K562 (cell line): ENCODE data around the gene PMVK. TPM values are rescaled to one million over a fixed set of nuclear protein-coding genes. Genes with fewer than 3 reads are reported as not detected.

Source experiments
- ADNP ChIP-seq: fragments of 200-800 bp; sonication (Bioruptor generic); IDR thresholded peaks from 2 replicates; pipeline ENCODE4 v1.6.1; 2016; ENCODE audit warnings: missing genetic modification characterization, missing compliant biosample characterization
- ARID2 ChIP-seq: fragments of 450-650 bp; IDR thresholded peaks from 2 replicates; pipeline ENCODE4 v1.6.1; 2017; ENCODE audit warnings: antibody characterized with exemption, mild to moderate bottlenecking
- ARNT ChIP-seq, 2 experiments: fragments of 450-650 bp; IDR thresholded peaks; 2 replicates each; pipeline ENCODE4 v1.6.1; 2016; ENCODE audit warnings: mild to moderate bottlenecking in 1 of 2
- DIDO1 ChIP-seq: fragments of 450-650 bp; IDR thresholded peaks from 2 replicates; pipeline ENCODE4 v1.6.1; 2016; ENCODE audit warnings: low read depth, missing biosample characterization, missing genetic modification characterization
- E2F4 ChIP-seq: sonication (generic); formaldehyde crosslinking; IDR thresholded peaks from 2 replicates; pipeline ENCODE4 v1.8.0; 2022; ENCODE audit warnings: mild to moderate bottlenecking, low read depth, missing genetic modification reagents
- ESRRB ChIP-seq: fragments of 250-450 bp; sonication (Bioruptor Pico); IDR thresholded peaks from 2 replicates; pipeline ENCODE4 v1.5.0; 2020; ENCODE audit warnings: mild to moderate bottlenecking, moderate library complexity, borderline replicate concordance
- HNRNPH1 ChIP-seq: fragments of 200-400 bp; formaldehyde crosslinking; optimal IDR thresholded peaks from 2 replicates; pipeline ENCODE3; 2017; ENCODE audit warnings: low read depth, mild to moderate bottlenecking, low read length, moderate library complexity
- JUNB ChIP-seq: fragments of 450-650 bp; formaldehyde crosslinking; conservative IDR thresholded peaks from 2 replicates; pipeline ENCODE4 v1.4.0; 2020; ENCODE audit warnings: mild to moderate bottlenecking
- LCOR ChIP-seq: sonication (generic); formaldehyde crosslinking; IDR thresholded peaks from 2 replicates; pipeline ENCODE4 v1.8.0; 2022; ENCODE audit warnings: mild to moderate bottlenecking, missing genetic modification reagents
- MEIS2 ChIP-seq: fragments of 450-650 bp; IDR thresholded peaks from 2 replicates; pipeline ENCODE4 v1.6.1; 2014; ENCODE audit warnings: mild to moderate bottlenecking; ENCODE audit not compliant: partially characterized antibody
- NR3C1 ChIP-seq: sonication (generic); formaldehyde crosslinking; IDR thresholded peaks from 2 replicates; pipeline ENCODE4 v1.8.1; 2022; ENCODE audit warnings: missing genetic modification reagents
- SLC30A9 ChIP-seq: fragments of 250-450 bp; sonication (Bioruptor Pico); IDR thresholded peaks from 2 replicates; pipeline ENCODE4 v1.8.0; 2022; ENCODE audit warnings: mild to moderate bottlenecking, moderate library complexity
- SRSF7 ChIP-seq: fragments of 200-400 bp; formaldehyde crosslinking; optimal IDR thresholded peaks from 2 replicates; pipeline ENCODE3; 2017; ENCODE audit warnings: mild to moderate bottlenecking, low read depth, low read length
- VEZF1 ChIP-seq: fragments of 200-800 bp; sonication (Bioruptor generic); IDR thresholded peaks from 2 replicates; pipeline ENCODE4 v1.6.1; 2017; ENCODE audit warnings: missing genetic modification characterization, missing compliant biosample characterization
- ZBTB33 ChIP-seq: sonication (generic); formaldehyde crosslinking; IDR thresholded peaks from 2 replicates; pipeline ENCODE4 v1.8.1; 2023; ENCODE audit warnings: mild to moderate bottlenecking, missing genetic modification reagents
- ZBTB49 ChIP-seq: sonication (generic); formaldehyde crosslinking; IDR thresholded peaks from 2 replicates; pipeline ENCODE4 v1.8.0; 2022; ENCODE audit warnings: missing genetic modification reagents, mild to moderate bottlenecking, borderline replicate concordance
- ZFPM2 ChIP-seq: fragments of 250-450 bp; sonication (Bioruptor Pico); IDR thresholded peaks from 2 replicates; pipeline ENCODE4 v1.5.1; 2022; ENCODE audit warnings: mild to moderate bottlenecking
- ZNF140 ChIP-seq: fragments of 250-450 bp; sonication (Bioruptor Pico); IDR thresholded peaks from 2 replicates; pipeline ENCODE4 v1.8.0; 2021; ENCODE audit warnings: moderate library complexity, mild to moderate bottlenecking, inconsistent platforms
- ZNF41 ChIP-seq: fragments of 250-450 bp; sonication (Bioruptor Pico); conservative IDR thresholded peaks from 2 replicates; pipeline ENCODE4 v1.4.0; 2020; ENCODE audit warnings: mild to moderate bottlenecking
- ZNF584 ChIP-seq: fragments of 200-800 bp; sonication (Bioruptor generic); IDR thresholded peaks from 2 replicates; pipeline ENCODE4 v1.6.1; 2016; ENCODE audit warnings: low read depth, mild to moderate bottlenecking, missing genetic modification characterization, missing compliant biosample characterization
- polyA plus RNA-seq, 8 experiments: library from polyadenylated mRNA; depleted of rRNA in 4 of 8; stranded (reverse) in 5 of 8; unstranded in 3 of 8; fragments of >200 nt; fragmentation: Nextera tagmentation in 2 of 8; fragmentation: Illumina TruSeq in 1 of 8; extraction: Ambion mirVana in 2 of 8; extraction: Trizol in 1 of 8; gene quantifications; 2 replicates each; pipeline versions ENCODE4 v1.2.1 to v1.2.3, GENCODE V29; 2011 to 2014; ENCODE audit warnings: inconsistent platforms in 1 of 8, missing spikeins in 1 of 8
- total RNA-seq, 7 experiments: library from RNA; depleted of rRNA in 6 of 7; stranded (reverse); fragments of >200 nt in 6 of 7; fragmentation: Illumina TruSeq in 2 of 7; extraction: Trizol in 2 of 7; gene quantifications; 2 replicates each; pipeline versions ENCODE4 v1.2.1 to v1.2.3, GENCODE V29; 2011 to 2021; ENCODE audit warnings: low replicate concordance in 1 of 7

PMVK gene
- total and polyA plus RNA-seq, 9 of the 15 experiments (the other 6 are each of a cell fraction or from before 2014, with no cell fraction given), result 1.1 to 15.3 (median 6.3) TPM

GRCh38 chr1:154974808-154975408 is 38.4 kb upstream of the PMVK start (continued):
- TF ChIP-seq ZBTB49 (CRISPR knock-in tag) (peak; percentile 75; the same call in 1 of the 2 replicates), ZBTB33 (CRISPR knock-in tag) (peak; percentile 63; the same call in 1 of the 2 replicates), SLC30A9 (no peak), ARID2 (no peak), ARNT (IDR thresholded peaks at IDR 0.05) (no peak), ESRRB (CRISPR knock-in tag) (no peak), ZNF41 (CRISPR knock-in tag) (peak; percentile 35; the same call in 1 of the 2 replicates), DIDO1 (tag) (no peak; the same call in 1 of the 2 replicates), HNRNPH1 (no peak), VEZF1 (CRISPR knock-in tag) (no peak), LCOR (CRISPR knock-in tag) (peak; percentile 83), MEIS2 (peak; percentile 97), ZFPM2 (CRISPR knock-in tag) (no peak), ZNF584 (CRISPR knock-in tag) (no peak), NR3C1 (CRISPR knock-in tag) (no peak), JUNB (CRISPR knock-in tag) (0 out of 2 replicates have a peak, but pooled peaks have one; percentile 21), SRSF7 (no peak), ZNF140 (CRISPR knock-in tag) (no peak), ADNP (tag) (no peak), E2F4 (CRISPR knock-in tag) (no peak)
